AG09309 (cell line): ENCODE data around the gene HTT.

ENCODE experiments used
- DNase-seq: peaks from one replicate; pipeline ENCODE4 v3.0.0-alpha.2; 2010; ENCODE audit warnings: low read depth
- H3K4me3 ChIP-seq: 2 replicates; pipeline ENCODE4 v1.5.1; 2011; ENCODE audit warnings: mild to moderate bottlenecking, low read depth, low read length, moderate library complexity; ENCODE audit not compliant: control insufficient read depth
- TF ChIP-seq, protein P1 (sequence below): IDR thresholded peaks from 2 replicates; pipeline ENCODE4 v1.5.1; 2011; ENCODE audit warnings: mild to moderate bottlenecking, low read depth, low read length, inconsistent platforms; ENCODE audit not compliant: insufficient read depth, control insufficient read depth; ENCODE audit errors: missing control alignments

HTT gene

DNA sequence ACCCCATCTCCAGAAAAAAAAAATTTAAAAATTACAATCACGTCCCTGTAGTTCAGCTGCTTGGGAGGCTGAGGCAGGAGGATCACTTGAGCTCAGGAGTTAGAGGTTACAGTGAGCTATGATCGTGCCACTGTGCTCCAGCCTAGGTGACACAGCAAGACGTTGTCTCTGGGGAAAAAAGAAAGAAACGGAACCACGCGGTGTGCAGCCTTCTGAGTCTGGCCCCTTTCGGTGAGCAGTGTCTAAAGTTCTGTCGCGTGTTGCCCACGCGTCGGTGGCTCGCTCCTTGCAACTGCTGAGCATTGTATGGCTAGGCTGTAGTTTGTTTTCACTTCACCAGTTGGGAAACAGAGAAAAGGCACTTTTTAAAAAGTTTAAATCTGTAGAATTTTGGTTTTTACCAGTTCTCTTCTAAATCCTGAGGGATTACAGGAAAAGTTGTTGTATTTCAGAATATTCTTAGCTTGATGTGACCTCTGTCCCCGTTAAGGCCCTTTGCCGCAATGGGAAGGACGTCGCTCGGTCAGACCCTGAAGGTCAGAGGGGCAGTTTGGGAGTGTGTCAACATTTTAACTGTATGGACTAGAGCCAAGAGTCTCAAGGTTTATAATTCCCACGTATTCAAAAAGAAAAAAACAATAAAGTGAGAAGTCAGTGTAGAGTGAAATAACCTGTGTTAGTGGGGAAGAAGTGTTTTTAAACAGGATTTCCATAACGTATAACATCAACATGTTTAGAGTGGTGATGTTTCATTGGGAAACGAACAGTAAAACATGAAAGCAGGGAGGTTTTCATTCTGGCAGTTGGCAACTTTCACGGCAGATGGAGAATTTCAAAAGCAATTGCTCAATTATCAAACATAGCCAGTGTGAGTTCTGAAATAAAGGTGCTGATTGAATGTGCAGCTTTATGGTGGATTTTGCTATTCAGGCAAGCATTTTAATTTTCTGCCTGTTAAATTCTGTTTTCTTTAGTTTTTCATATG lies 128.6 kb downstream of the HTT start:
- no peak overlapping the region for H3K4me3 ChIP-seq
- TF ChIP-seq, protein P1, sequence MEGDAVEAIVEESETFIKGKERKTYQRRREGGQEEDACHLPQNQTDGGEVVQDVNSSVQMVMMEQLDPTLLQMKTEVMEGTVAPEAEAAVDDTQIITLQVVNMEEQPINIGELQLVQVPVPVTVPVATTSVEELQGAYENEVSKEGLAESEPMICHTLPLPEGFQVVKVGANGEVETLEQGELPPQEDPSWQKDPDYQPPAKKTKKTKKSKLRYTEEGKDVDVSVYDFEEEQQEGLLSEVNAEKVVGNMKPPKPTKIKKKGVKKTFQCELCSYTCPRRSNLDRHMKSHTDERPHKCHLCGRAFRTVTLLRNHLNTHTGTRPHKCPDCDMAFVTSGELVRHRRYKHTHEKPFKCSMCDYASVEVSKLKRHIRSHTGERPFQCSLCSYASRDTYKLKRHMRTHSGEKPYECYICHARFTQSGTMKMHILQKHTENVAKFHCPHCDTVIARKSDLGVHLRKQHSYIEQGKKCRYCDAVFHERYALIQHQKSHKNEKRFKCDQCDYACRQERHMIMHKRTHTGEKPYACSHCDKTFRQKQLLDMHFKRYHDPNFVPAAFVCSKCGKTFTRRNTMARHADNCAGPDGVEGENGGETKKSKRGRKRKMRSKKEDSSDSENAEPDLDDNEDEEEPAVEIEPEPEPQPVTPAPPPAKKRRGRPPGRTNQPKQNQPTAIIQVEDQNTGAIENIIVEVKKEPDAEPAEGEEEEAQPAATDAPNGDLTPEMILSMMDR: no peak
- no peak for DNase-seq

DNA sequence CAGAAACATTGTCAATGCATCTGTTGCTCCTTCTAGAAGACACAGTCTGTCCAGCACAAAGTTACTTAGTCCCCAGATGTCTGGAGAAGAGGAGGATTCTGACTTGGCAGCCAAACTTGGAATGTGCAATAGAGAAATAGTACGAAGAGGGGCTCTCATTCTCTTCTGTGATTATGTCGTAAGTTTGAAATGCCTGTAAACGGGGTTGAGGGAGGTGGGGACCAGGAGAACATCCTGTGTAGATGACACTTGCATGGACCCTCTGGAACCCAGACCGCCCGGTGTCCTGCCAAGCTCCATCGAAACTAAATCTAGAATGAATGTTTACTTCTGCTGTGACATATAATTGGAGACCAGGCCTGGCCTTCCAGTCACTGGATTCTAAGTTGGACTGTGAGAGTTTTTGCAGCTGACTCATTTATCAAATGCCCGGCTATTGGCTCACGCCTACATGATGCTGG lies 129.5 kb downstream of the HTT start:
- TF ChIP-seq, protein P1: no peak
- no peak for DNase-seq
- no peak overlapping the region for H3K4me3 ChIP-seq

DNA sequence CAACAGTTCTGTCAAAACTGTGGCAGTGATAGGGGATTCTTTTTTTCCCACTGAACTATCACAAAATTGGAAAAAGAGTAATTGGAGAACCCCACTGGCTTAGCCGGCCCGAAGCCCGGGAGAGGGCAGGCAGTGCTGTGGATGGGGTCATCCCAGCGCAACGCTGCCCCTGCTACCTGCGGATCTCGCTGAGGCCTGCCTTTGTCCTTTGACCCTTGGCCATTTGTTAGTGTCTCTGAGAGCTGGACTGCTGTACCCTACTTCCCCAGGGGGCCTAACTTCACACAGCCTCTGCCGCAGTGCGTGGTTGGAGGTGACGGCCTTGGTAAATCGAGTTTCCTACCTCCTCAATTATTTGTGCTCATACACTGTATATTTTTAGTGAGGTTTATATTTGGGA lies 131.5 kb downstream of the HTT start:
- no peak overlapping the region for H3K4me3 ChIP-seq
- TF ChIP-seq, protein P1: no peak
- no peak for DNase-seq

DNA sequence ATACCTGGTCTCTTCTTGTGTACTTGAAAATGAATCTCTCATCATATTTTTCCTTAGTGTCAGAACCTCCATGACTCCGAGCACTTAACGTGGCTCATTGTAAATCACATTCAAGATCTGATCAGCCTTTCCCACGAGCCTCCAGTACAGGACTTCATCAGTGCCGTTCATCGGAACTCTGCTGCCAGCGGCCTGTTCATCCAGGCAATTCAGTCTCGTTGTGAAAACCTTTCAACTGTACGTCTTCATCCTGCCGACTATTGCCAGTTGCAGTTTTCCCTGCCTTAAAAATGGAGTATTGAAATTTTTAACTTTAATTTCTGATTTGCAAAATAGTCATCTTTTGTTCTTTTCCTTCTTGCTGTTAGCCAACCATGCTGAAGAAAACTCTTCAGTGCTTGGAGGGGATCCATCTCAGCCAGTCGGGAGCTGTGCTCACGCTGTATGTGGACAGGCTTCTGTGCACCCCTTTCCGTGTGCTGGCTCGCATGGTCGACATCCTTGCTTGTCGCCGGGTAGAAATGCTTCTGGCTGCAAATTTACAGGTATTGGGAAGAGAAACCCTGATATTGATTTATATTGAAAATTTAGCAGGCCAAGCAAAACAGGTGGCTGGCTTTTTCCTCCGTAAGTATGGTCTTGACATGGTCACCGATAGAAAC lies 132.1 kb downstream of the HTT start:
- TF ChIP-seq, protein P1: no peak
- H3K4me3 ChIP-seq: no peak overlapping the region
- DNase-seq: no peak

DNA sequence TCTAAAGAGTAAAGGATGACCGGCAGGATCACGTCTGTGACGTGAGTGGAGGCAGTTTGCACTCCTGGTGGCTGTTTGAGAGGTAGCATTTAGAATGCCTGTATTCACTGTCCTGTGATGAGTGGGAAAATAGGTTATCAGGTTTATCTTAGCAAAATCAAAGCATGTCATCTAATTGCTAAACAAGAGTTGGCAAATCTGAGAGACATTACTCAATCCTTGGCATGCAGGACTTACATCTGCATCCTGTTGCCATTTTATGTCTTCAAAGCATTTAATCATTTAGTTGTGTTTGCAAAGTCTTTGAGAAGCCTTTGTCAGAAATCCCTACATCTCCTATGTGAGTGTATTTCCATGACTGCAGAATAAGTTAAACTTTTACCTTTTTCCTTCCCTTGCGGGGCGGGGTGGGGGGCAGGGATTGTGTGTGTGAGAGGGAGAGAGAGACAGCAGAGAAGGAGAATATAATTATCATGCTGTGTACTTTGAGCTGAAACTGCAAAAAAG lies 133.1 kb downstream of the HTT start:
- H3K4me3 ChIP-seq: no peak overlapping the region
- TF ChIP-seq, protein P1: peak; percentile 7
- DNase-seq: peak; percentile 52

DNA sequence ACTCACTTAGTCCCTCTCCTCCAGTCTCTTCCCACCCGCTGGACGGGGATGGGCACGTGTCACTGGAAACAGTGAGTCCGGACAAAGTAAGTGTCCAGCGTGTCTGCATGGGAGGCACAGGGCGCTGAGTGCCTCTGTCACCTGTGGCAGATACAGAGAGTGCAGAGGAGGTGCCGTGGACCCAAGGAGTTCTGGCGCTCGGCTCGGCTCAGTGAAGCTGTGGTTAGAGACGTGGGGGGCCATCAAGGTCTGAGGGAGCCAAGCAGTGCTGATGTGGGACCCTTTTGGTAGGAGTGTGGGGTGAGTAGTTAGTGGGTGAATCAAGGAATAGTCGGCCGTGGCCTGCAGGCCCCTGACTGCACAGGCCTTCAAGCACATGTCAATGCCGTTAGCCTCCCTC lies 134.3 kb downstream of the HTT start:
- H3K4me3 ChIP-seq: no peak overlapping the region
- TF ChIP-seq, protein P1: no peak
- DNase-seq: no peak
